Activated CD4-positive, alpha-beta T cell treated with anti-CD3 and anti-CD28 coated beads, Interleukin-2, amount 50 U/mL, for 1 hour (primary cell): ENCODE measurements around the gene SPOCK1.
"Not testable (repeated sequence)": the region's sequence is repeated elsewhere in the genome, so short reads cannot be mapped to it uniquely, and the experiment has no call there.

Experiments
- DNase-seq: peaks from one replicate; pipeline ENCODE4 v3.0.0-alpha.2; 2020

SPOCK1 gene

DNA sequence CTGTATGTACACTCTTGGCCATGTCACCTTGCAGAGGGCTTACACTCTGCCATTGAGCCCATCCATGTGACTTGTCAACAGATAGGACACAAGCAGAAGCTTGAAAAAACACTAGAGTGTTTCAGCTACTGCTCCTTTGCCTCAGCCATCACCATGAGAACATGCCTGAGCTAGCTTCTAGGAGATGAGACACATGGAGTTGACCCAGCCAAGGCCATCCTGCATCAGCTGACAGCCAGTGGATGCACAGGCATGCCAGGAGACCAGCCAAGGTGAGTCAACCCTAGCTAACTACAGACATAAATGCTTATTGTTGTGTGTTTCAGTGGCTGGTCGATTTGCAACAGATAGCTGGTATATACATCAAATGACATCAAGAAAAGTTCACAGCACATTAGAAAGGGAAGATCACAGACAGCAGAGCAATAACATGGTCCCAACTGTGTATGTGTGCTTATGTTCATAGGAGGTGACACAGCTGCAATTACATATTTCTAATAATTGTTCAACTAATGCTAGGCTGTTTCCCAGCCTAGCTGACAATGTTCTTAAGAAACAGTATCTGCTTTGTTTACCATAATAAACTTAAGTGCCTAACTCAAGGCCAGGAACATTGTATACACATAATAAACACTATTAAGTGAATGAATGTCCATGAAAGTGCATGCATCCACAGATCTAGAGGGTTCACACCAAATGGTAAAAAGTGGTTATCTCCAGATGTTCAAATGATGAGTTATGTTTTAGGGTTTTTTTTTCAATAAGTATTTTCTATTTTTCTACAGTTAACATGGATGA is 105.7 kb downstream of the SPOCK1 start:
- DNase-seq: no peak

DNA sequence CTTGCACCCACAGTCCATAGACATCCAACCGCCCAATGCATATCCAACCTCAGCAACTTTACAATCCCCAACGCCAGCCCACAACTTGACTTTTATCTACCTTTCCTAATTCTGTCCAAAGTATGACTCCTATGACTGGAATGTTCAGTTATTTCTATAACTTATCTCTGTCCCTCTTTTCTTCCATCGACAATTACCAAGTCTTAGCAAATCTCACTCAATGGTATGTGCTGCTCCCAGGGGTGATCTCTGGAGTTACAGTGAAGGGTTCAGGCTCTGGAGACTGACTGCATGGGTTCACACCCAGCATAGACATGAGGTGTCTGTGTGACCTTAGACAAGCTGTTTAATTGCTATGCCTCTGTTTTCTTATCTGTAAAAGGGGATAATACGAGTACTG is 106.9 kb downstream of the SPOCK1 start:
- no peak for DNase-seq

DNA sequence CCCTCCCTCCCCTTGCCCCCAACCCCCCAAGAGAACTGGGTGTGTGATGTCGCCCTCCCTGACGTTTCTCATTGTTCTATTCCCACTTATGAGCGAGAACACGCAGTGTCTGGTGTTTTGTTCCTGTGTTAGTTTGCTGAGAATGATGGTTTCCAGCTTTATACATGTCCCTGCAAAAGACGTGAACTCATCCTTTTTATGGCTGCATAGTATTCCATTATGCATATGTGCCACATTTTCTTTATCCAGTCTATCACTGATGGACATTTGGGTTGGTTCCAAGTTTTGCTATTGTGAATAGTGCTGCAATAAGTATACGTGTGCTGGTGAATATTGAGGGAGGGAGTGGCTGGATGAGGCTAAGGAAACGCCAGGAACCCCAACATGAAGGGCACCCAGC is 108.1 kb downstream of the SPOCK1 start:
- DNase-seq: not testable (repeated sequence)

DNA sequence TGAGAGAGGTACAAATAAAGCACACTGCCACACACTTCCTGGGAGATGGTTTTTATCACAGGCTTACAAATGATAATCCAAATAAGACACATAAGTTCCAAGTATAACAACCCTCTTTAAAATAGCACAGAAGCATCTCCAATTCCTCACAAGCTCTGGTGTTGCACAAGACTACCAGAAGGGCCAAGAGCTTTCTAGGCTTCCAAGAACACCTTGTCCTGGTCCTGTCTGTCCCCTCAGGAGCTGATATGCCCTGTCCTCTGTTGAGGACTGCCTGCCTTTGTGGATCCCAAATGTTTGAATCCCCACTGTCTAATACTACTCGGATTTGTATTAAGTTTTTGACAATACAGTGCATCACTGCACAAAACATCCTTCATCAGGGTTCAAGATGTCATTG is 110.1 kb downstream of the SPOCK1 start:
- DNase-seq: no peak

DNA sequence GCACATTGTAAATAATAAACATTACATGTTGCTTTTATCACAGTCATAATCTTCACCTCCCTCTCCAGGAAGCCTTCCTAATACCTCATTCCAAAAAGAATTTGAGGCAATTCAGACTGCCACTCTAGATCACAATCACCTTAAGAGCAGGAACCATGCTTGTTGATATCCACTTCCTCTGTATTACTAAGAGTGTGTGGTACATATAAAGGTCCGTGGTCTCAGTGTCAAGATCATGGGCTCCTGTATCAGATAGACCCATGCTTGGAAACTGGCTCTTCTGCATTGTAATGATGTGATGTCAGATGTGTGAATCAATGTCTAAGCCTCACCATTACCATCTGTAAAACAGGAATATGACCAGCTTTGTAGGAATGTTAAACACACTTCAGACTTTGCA is 114.1 kb downstream of the SPOCK1 start:
- DNase-seq: no peak

DNA sequence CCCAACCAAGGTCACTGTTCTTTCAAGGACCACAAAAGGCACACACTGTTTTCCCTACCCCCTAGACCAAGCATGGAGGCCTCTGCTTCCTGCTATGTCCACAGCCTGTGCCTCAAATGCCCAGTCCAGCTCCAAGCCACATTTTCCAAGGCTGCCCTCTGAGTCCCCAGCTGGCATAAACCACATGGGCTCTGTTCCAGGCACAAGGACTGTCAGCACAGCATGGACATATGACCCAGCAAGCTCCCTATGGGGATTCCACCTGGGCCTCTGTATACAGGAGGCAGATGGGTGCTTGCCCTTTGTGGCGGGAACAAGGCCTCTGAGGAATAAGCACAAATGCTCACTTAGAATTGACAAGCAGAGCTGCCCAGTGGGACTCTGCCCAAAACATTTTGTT is 115.2 kb downstream of the SPOCK1 start:
- no peak for DNase-seq

DNA sequence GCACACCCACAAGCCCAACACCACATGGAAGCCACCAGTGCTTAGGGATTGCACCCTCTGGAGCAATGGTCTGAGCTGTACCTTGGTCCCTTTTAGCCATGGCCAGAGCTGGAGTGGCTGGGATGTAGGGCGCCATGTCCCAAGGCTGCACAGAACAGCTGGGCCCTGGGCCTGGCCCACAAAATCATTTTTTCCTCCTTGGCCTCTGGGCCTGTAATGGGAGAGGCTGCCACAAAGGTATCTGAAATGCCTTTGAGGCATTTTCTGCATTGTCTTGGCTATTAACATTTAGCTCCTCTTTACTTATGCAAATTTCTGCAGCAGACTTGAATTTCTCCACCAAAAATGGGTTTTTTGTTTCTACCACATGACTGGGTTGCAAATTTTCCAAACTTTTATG is 117.6 kb downstream of the SPOCK1 start:
- DNase-seq: no peak

DNA sequence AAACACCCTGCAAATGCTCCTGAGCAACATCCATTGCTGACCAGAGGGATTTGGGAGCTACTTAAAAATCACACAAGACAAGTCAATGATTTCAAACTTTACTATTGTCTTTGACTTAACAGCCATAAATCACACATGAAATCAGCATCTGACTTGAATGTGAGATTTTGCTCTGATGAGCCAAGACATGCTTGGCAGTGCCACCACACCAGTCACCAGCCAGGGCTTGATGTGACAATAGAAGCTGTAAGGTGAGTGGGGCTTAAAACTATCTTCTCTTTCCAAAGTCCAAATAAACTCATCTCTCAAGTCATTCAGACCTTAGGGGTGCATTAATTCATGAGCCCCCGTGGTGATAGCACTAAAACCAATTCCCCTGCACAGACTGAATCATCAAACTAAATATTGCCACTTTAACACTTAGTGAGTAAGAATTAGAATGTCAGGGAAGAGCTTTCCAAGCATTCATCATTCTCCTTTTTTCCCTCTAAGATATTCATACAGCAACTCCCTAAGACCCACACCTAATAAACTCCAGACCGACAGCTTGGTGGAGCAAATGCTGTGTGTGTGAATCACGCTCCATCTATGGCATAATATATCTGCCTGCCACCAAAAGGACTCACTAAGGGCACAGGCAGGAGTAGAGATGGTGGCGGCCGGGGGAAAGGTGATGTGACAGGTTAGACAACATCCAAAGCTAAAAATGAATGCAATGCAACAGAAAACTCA is 119.4 kb downstream of the SPOCK1 start:
- DNase-seq: no peak

DNA sequence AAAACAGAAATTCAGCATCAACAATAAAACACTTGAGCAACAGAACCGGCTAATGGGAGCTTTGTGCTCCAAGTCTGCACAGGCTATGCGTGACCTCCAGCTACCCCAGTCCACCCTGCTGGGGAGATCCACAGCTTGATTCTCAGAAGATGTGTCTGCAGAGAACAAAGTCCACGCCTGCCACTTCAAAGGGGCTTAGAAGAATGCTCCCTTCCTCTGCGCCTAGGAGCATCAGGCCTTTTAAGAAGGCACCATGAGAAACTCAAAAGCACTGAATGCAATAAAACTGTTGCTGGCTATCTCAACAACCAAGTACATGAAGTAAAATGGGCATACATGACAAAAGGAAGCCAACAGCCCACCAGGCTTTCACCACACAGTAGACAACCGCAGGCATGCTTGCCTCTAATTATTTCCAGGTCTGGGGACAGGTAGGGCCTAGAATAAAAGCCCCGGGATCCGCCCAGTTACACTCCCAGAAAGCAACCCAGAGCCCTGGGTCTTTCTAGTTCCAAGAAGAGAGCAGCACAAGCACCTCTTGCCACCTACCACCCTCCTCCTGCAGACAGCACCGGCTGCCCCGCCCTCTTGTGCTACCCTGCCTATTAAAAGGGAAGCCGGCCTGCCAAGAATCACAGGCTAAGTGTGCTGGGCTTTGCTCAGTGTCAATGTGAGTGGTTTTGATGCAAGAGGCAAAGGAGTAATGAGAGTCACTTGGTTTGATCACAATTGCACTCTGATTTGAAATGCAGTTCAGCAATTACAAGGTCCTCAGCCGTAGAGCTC is 123.2 kb downstream of the SPOCK1 start:
- no peak for DNase-seq

DNA sequence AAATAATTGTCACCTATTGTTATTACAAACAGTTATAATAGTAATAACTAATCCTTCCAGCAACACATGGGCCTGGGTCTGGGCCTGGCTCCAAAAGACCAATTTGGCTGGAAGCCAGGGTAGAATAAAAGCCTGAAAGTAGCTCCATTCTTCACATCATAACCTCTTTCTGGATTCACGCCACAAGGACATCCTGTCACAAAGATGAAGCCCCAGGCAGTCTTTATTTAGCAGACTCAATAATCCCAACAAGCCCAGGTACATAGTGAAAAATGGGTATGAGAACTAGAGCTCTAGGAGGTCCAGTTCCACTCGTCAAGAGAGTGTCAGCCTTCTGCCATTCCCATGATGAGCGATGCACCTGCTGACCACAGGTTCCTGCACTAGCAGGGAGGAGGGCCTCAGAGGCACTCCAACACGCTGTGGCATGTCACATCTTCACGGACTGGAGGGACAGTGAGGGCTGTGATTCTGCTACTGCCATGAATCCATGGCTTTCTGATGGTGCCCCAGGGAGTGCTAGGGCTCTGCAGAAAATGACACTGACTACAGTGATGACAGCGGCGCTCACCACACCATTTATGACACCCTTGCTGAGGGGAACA is 124.9 kb downstream of the SPOCK1 start:
- DNase-seq: no peak

DNA sequence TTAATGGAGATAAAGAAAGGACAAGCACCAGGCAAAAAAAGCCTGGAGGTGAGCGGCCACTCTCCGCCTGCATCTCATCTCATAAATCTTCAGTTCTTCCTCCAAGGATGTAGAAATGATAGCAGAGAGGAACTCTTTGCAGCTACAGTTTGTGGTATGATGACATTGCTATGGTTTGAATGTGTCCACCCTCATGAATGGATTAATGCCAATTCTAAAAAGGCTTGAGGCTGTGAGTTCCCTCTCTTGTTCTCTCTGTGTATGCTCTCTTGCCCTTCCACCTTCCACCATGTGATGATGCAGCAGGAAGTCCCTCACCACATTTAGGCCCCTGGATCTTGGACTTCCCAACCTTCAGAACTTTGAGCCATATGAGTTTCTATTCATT is 126.4 kb downstream of the SPOCK1 start:
- no peak for DNase-seq

DNA sequence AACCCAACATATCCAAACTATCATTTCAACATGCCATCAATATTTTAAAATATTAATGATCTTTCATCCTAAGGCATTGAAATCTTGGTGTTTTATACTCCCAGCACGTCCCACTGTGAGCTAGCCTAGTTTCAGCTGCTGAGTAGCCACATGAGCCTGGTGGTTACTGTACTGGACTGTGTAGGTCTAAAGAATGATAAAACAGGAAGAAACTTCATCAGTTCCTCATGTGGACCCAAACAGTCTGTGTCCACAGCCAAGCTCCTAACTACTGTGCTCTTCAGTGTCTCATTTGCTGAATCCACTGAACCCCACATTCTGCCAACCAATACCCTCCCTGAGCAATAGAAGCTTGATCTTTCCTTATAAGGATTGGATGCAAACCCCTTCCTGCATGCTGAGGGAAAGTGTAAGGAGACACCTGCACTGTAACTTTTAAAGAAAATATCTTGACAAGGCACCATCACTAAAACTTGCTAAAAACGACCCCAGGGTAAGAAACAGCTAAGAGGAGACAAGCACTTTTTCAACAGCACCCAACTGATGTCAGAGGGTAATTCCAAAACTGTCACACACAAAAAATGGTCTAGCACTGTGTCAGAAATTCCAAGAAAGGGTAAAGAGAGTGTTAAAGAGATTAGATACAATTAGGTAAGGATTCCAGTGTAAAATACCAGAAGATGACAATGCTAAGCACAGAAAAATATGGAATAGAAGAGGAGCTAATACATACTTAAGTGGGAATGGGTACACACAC is 126.9 kb downstream of the SPOCK1 start:
- DNase-seq: no peak

DNA sequence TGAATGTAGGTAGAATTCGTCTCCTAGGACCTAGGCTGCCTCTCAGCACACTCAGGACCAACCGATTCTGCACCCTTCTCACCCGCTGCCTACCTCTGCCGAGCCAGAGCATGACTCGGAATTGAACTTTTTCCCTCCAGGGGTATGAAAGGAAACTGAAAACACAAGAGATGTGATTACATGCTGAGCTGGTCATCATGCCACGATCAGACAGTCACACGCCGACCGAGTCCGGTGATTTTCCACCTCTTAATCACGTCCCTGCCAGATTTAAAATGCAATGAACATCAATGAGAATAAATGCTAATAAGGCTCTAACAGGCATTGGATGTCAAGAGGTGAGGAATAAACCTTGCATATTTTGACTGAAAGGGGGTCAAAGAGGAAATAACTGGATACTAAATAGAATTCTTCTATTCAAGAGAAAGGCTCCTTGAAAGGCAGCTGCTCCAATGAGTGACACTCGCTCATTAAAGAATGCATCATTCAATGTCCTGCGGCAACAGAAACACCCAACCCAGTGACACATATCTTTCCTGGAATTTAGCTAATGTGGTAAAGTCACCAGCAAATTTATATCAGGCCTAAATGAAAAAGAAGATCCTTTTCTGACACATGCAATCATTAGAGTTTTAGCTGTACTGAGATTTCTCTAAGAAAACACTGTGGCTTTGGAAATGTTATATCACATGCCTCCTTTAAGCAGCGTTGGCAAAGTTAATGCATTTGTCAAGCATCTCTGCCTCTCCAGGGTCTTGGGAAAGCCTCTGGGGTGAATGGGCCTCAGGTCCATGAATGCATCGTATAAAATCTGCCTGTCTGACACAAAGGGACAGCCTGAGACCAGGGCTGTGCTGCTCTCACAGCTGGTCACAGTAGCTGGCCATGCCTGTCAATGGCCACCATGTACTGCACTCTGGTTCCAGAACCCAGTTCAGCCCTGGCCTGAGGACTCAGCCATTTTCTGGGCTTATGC is 128.7 kb downstream of the SPOCK1 start:
- no peak for DNase-seq

DNA sequence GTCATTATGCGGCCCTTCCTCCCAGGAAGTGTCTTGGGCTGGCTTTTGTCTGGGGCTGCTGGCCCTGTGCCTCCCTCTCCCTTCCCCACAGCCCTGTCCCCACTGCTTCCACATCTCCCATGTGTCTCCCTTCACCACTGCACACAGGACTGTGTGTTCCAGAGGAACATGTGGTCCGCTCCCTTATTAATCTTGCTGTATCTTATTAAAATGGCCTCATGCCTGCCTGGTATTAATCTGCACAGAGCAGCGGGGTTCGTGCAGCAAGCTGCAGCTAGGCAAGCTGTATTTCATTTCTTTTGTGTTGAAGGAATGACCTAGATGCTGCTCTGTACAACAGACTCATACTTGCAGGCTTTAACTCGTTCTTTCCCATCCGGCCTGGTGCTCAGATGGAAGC is 130.5 kb downstream of the SPOCK1 start:
- DNase-seq: no peak

DNA sequence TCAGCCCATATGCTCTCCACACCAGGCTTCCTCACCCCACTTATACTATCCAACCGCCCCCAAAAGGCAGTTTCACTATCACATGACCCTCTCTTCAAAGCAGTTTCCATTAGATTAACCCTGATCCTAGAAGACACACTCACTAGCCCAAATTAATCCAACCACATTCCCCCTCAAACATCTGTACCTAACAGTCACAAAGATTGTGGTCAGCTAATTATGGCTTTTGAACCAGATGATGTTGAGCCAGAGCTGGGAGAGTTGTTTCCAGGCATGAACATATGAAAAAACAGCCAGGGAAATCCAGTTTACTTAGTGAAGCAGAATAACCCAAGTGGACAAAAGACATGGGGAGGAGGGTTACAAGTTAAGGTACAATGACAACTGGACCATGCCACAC is 131.2 kb downstream of the SPOCK1 start:
- no peak for DNase-seq

DNA sequence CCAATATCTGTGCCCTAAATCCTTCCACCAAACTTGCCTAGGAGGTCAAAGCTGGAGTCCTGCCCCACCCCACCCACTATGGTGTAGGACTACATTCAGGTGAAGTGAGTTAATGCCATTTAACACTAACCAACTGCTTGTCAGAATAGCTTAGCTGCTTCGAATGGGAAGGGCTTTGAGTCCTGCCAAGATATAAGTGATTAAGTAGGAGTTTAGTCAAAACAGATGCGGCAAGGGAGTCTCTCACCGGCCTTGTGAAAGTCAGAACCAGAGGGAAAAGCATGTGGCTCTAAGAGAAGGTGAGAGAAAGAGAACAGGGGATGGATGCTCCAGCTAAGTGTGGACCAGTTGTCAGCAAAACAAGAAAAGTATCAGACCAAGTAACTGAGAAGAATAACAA is 132.6 kb downstream of the SPOCK1 start:
- DNase-seq: no peak

DNA sequence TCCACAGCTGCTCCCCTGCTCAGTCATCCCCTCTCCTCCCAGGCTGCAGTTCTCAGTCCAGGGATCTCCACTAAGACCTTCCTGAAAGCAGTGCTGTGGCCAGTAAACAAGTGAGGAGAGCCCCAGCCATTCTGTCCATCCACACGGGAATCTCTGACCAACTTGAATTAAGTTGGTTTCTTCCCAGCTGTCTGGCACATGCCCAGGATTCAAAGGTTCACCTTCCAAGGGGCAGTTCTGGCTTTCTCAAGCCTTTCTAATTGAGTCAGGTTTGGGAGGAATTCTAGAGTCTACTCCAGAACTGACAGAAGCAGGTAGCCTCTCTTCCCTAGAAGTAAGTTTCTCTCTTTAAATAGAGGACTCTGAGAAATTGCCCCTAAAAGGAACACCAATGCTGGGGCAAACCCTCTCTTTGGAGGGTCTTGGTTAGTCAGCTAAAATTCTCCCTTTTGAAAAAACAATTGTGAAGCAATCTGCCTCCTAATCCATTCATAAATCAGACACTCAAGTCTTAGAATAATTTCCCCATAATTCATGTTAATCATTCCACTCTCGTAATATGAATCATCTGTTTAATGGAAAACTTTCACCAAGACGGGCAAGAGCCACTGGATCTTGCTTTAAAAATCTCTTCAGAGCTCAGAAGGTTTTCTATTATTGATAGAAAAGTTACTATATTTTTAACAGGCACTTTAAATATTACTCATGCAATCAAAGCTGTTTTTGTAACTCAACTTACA is 133.8 kb downstream of the SPOCK1 start:
- DNase-seq: no peak

DNA sequence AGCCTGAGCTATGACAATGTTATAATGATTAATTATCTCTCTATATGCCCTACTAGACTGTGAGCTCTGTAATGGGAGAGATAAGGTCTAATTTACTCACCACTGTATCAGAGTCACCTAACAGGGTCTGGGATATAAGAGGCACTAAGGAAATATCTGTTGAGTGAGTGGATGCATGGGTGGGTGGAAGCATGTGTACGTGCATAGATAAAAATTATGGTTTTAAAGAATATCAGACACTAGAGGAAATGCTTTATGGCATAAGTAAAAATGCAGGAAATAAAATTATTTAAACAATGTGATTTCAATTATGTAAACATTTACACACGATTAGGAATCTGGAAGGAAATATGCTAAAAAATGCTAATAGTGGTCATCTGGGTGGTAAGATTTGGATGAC is 137.8 kb downstream of the SPOCK1 start:
- DNase-seq: no peak

DNA sequence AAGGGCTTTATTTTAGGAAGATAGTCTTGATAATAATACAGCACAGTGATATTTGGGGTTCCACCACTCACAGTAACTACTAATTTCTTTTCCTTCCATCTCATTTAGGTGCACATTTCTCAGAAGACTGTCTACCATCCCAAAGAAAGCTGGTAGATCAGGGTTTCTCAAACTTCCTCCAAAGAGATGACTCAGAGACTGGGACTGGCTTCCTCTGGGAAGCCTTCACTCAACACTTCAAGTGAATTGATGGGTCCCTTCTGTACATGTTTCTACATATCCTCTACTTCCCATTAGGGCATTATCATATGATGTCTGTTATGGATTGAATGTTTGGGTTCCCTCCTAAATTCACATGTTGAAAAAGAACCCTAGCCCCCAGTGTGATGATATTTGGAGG is 138.5 kb downstream of the SPOCK1 start:
- DNase-seq: no peak

DNA sequence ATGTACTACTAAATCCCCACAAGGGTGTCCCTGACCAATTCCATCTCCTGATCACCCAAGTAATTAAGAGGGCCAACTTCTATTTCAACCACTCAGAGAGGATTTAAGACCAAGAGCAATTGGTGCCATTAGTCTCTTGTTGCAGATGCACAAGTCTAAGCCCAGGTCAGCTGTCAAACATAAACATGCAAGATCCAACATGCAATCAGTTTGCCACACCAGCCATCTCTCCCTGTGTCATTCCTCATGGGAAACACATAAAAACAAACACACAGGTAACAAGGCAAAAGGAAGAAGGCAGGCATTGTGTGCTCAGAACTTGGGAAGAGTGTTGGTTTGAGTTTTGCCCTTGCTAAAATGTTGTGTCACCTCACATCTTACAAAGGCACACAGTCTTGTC is 139.2 kb downstream of the SPOCK1 start:
- no peak for DNase-seq

DNA sequence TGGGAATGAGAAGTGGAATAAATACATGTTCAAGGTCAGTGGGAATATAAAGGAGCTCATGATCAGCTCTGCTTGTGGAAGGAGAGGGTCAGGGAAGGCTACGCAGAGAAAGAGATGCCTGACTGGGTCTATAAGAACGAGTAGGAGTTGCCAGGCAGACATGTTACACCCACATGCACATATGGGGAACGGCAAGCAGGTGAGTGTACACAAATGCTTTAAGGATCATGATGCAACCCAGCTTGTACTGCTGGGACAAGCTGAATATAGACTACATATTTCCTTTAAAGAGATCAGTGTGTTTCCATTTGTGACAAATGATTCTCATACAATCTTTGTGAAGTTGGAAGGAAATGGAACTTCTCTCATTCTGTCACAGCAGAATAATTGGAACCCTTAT is 141.7 kb downstream of the SPOCK1 start:
- DNase-seq: no peak
